ENCODE measurements around the gene PAK5. TPM values are rescaled to one million over a fixed set of nuclear protein-coding genes. Genes with fewer than 3 reads are reported as not detected.

Gene PAK5
- total RNA-seq, 1 experiment from 2014 or later = not detected

DNA sequence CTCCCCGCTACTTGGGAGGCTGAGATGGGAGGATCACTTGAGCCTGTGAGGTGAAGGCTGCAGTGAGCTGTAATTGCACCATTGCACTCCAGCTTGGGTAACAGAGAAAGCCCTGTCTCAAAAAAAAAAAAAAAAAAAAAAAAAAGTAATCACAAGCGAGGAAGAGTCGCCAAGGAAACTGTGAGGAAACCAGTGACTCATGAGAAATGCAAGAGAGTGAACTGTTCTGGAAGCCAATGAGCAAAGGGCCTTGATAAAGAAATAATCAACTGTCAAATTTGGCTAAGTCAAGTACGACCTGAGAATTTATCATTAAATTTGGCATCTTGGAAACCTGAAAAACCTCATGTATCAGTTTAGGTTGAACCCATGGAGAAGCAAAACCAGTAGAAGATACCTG, 340.6 kb downstream of the PAK5 start:
- no peaks in the 10 kb centered on the region for H3K9me3 ChIP-seq (ENCODE audit: control insufficient read depth in 1 of 2, insufficient read depth in 1 of 2, low read depth in 1 of 2, low read length in 2 of 2)
- H3K27me3 ChIP-seq (ENCODE audit: insufficient read depth, low read length) = peaks cover 10% of the 10 kb centered on the region; the same call in 1 of the 2 replicates
- no TSS peak for BruUV-seq (replicated peaks)
- no peaks in the 10 kb centered on the region for H4K20me1 ChIP-seq (ENCODE audit: insufficient read depth)
- H2AFZ ChIP-seq (ENCODE audit: low read depth, low read length, poor library complexity, severe bottlenecking) = no peak overlapping the region
- RAD21 ChIA-PET (ENCODE audit: low non-redundant PET in 1 of 2, low total read pairs in 2 of 2, uncharacterized antibody in 2 of 2, unreplicated experiment in 2 of 2) = no interaction called here
- CTCF ChIA-PET = no interaction called here
- no peak for ATAC-seq
- no peak overlapping the region for H3K9ac ChIP-seq (ENCODE audit: low read length)
- no peaks in the 10 kb centered on the region for H3K9me2 ChIP-seq (ENCODE audit: insufficient read depth)
- no peaks in the 10 kb centered on the region for H3K36me3 ChIP-seq (ENCODE audit: control insufficient read depth in 1 of 2, insufficient read depth in 2 of 2, low read length in 2 of 2)
- H3K27ac ChIP-seq (ENCODE audit: low read depth, low read length) = no peak overlapping the region
- POLR2A ChIA-PET = no interaction called here
- intact Hi-C loops (cut with micrococcal nuclease) = no loop called here
- no peaks in the 10 kb centered on the region for H3K79me2 ChIP-seq (ENCODE audit: insufficient read depth, low read length)
- no peaks in the 10 kb centered on the region for H3K4me1 ChIP-seq (ENCODE audit: control insufficient read depth in 1 of 2, insufficient read depth in 2 of 2, low read length in 2 of 2)
- TF ChIP-seq, protein P1, sequence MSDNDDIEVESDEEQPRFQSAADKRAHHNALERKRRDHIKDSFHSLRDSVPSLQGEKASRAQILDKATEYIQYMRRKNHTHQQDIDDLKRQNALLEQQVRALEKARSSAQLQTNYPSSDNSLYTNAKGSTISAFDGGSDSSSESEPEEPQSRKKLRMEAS (IDR thresholded peaks at IDR 0.05) = no peak
- TF ChIP-seq EZH2 (IDR thresholded peaks at IDR 0.05) (no peak), ZNF274 (IDR thresholded peaks at IDR 0.05; ENCODE audit: low read depth, low read length) (no peak), POLR2AphosphoS5 (IDR thresholded peaks at IDR 0.05; ENCODE audit: low read depth, low read length) (no peak), CBX3 (IDR thresholded peaks at IDR 0.05; ENCODE audit: low read depth) (no peak)
- DNase-seq (ENCODE audit: low read depth, low spot score) = no peak
- no peak overlapping the region for H3K4me2 ChIP-seq (ENCODE audit: low read length)
- H3K4me3 ChIP-seq (replicated peaks in 1 of 2; ENCODE audit: low read depth in 1 of 2, low read length in 2 of 2) = no peak overlapping the region

DNA sequence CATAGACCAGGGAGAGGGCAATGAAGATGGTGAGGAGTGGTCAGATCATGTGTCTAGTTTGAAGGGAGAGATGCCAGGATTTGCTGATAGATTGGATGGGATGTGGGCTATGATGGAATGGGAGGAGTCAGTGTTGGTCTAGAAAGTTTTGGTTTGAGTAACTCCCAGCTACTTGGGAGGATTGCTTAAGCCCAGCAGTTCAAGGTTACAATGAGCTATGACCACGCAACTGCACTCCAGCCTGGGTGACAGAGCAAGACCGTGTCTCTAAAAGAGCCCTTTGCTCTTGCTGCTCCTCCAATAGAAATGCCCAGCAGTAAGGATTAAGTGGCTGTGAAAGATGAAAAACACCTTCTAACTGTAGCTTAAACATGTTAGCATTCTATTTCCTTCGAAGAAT, 342.7 kb downstream of the PAK5 start:
- no peaks in the 10 kb centered on the region for H3K9me3 ChIP-seq (ENCODE audit: control insufficient read depth in 1 of 2, insufficient read depth in 1 of 2, low read depth in 1 of 2, low read length in 2 of 2)
- ChIA-PET POLR2A (no interaction called here), RAD21 (ENCODE audit: low non-redundant PET in 1 of 2, low total read pairs in 2 of 2, uncharacterized antibody in 2 of 2, unreplicated experiment in 2 of 2) (no interaction called here), CTCF (no interaction called here)
- no peaks in the 10 kb centered on the region for H4K20me1 ChIP-seq (ENCODE audit: insufficient read depth)
- H3K27me3 ChIP-seq (ENCODE audit: insufficient read depth, low read length) = peaks cover 28% of the 10 kb centered on the region
- no peak overlapping the region for H3K4me2 ChIP-seq (ENCODE audit: low read length)
- DNase-seq (ENCODE audit: low read depth, low spot score) = no peak
- BruUV-seq (replicated peaks) = no TSS peak
- intact Hi-C loops (cut with micrococcal nuclease) = no loop called here
- no peak overlapping the region for H3K9ac ChIP-seq (ENCODE audit: low read length)
- H3K4me3 ChIP-seq (replicated peaks in 1 of 2; ENCODE audit: low read depth in 1 of 2, low read length in 2 of 2) = no peak overlapping the region
- TF ChIP-seq FOSL1 (IDR thresholded peaks at IDR 0.05; ENCODE audit: low read depth) (no peak), EZH2 (IDR thresholded peaks at IDR 0.05) (no peak), JUND (IDR thresholded peaks at IDR 0.05) (no peak), SRF (IDR thresholded peaks at IDR 0.05; ENCODE audit: low read depth) (no peak), SP1 (IDR thresholded peaks at IDR 0.05; ENCODE audit: low read depth) (no peak), POLR2AphosphoS5 (IDR thresholded peaks at IDR 0.05; ENCODE audit: low read depth, low read length) (no peak)
- TF ChIP-seq, protein P2, sequence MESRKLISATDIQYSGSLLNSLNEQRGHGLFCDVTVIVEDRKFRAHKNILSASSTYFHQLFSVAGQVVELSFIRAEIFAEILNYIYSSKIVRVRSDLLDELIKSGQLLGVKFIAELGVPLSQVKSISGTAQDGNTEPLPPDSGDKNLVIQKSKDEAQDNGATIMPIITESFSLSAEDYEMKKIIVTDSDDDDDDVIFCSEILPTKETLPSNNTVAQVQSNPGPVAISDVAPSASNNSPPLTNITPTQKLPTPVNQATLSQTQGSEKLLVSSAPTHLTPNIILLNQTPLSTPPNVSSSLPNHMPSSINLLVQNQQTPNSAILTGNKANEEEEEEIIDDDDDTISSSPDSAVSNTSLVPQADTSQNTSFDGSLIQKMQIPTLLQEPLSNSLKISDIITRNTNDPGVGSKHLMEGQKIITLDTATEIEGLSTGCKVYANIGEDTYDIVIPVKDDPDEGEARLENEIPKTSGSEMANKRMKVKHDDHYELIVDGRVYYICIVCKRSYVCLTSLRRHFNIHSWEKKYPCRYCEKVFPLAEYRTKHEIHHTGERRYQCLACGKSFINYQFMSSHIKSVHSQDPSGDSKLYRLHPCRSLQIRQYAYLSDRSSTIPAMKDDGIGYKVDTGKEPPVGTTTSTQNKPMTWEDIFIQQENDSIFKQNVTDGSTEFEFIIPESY (IDR thresholded peaks at IDR 0.05; ENCODE audit: extremely low read depth, insufficient replicate concordance, low read length) = no peak
- H3K9me2 ChIP-seq (ENCODE audit: insufficient read depth) = no peaks in the 10 kb centered on the region
- H3K79me2 ChIP-seq (ENCODE audit: insufficient read depth, low read length) = no peaks in the 10 kb centered on the region
- H3K27ac ChIP-seq (ENCODE audit: low read depth, low read length) = no peak overlapping the region
- no peaks in the 10 kb centered on the region for H3K36me3 ChIP-seq (ENCODE audit: control insufficient read depth in 1 of 2, insufficient read depth in 2 of 2, low read length in 2 of 2)
- ATAC-seq = no peak
- no peak overlapping the region for H2AFZ ChIP-seq (ENCODE audit: low read depth, low read length, poor library complexity, severe bottlenecking)
- H3K4me1 ChIP-seq (ENCODE audit: control insufficient read depth in 1 of 2, insufficient read depth in 2 of 2, low read length in 2 of 2) = no peaks in the 10 kb centered on the region
